GM19395 (cell line): ENCODE measurements around the gene GRAMD4.

Experiments used
- ATAC-seq: cut with Tn5 transposase; IDR thresholded peaks from one replicate; pipeline ENCODE4 v1.9.1; 2021; ENCODE audit warnings: mild to moderate bottlenecking, moderate library complexity; ENCODE audit not compliant: unreplicated experiment

The GRAMD4 gene

DNA sequence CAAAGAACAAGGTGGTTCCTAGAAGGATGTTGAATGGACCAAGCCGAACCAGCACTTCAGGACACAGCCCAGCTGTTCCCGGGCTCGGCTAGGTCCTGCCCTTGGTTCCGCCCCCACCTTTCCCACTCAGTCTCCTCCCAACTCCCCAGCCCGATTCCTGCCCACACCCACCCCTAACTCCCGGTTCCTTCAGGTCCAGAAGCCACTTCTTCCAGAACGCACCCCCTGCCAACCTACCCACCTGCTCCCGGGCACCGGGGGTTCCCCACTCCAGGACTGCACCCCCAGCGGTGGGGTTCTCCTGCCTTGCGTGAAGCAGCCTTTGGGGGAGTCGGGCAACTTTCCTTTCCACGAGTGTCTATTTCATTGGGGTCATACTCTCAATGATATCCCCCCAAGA lies 87.1 kb downstream of the GRAMD4 start:
- ATAC-seq = no peak

DNA sequence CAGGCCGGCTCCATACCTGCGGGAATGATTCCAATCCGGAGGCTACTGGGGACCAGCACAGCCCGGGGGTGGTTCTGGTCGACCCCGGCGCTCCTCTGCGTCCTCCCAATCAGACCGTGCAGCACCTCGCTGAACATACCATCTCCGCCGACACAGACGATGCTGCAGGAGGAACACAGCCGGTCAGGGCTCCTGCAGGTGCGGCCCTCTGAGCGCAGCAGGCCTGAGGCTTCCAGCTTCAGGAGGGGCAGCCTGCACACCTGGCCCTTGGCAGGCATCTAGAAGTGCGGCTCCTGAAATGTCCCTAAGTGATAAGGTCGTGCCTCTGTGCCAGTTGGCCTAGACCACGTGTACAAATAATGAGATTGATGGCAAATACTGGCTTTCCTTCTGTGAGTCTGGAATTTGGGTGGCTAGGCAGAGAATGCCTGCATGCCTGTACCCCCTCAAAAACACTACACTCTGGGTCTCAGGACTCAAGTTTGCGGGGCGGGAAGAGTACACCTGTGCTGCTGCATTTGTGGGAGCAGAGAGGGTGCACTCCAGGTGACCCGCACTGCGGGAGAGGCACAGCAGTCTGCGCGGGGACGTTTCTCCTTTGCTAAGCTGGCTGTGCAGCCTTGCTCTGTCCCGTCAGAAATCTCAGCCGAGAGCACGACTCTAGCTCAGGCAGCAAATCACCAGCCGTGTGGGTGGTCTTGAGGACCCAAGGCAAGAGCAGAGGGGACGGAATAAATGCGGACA lies 87.8 kb downstream of the GRAMD4 start:
- ATAC-seq = no peak

GRCh38 chr22:46708766-46709330 lies 88.7 kb downstream of the GRAMD4 start:
- ATAC-seq = no peak

DNA sequence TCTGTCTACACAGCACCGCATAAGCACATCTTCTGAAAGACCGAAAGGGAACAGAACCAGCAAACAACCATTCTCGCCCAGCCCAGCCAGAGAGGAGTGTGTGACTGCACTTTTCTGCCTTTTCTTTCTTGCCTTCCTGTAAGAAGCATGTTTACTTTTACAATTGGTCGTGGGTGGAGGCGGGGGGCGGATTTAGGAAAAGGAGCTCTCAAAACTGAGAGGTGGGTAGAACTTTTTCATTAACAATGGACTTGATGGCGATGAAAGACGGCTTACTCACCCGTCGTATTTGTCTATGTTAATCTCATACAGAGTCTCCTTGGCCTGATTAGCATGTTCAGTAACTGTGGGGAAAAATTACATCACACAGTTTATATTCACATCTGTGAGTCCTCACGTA lies 90.6 kb downstream of the GRAMD4 start:
- no peak for ATAC-seq

- ATAC-seq = no peak
Observed at GRCh38 chr22:46712288-46712687, 92.1 kb downstream of the GRAMD4 start.

GRCh38 chr22:46714550-46714949 lies 94.4 kb downstream of the GRAMD4 start:
- no peak for ATAC-seq

DNA sequence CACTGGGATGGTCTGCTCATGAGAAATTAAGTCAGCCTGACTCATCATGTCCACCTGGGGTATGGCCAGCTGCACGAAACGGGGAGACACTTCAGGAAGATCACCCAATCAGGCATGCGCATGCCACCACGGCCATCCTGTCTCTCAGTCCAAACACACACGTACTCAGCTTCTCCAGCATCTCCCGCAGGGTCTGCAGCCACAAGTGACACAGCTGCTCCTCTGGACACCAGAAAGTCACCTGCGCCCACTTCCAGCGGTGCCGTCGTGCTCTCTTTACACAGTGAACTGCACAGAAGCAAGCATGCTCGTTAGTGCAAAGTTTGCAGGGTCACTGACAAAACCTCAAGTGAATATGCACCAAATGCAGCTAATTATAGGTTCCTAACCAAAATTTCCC lies 99.7 kb downstream of the GRAMD4 start:
- ATAC-seq = no peak

DNA sequence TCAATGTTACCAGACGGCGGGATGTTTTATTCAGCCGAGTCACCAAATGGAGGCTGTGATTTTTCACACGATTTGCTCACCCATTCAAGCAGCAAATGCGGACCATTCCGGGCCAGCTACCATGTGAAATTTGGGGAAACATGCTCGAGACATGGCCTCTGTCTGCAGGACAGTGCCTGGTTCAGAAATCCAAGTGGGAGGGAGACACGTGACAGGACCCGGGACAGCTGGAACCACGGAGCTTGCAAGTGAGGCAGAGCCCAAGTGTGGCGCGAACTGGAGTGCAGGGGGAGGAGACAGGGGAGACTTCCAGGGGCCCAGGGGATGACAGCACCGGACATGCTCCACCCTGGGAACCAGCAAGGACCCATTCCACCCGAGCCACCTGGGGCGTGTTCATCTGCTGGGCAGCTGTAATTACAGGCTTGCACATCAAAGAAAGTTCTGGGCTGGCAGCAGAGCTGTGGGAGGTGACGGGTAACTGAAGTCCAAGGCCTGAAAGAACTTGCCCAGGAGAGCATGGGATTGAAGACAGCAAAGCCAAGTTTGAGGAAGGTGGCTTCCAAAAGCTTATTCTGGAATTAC lies 101.4 kb downstream of the GRAMD4 start:
- ATAC-seq = no peak

GRCh38 chr22:46723882-46724281 lies 103.7 kb downstream of the GRAMD4 start:
- no peak for ATAC-seq

GRCh38 chr22:46725096-46725495 lies 104.9 kb downstream of the GRAMD4 start:
- ATAC-seq = no peak

GRCh38 chr22:46726066-46726985 lies 106.1 kb downstream of the GRAMD4 start:
- no peak for ATAC-seq

GRCh38 chr22:46726986-46727317 lies 106.8 kb downstream of the GRAMD4 start:
- ATAC-seq = no peak

DNA sequence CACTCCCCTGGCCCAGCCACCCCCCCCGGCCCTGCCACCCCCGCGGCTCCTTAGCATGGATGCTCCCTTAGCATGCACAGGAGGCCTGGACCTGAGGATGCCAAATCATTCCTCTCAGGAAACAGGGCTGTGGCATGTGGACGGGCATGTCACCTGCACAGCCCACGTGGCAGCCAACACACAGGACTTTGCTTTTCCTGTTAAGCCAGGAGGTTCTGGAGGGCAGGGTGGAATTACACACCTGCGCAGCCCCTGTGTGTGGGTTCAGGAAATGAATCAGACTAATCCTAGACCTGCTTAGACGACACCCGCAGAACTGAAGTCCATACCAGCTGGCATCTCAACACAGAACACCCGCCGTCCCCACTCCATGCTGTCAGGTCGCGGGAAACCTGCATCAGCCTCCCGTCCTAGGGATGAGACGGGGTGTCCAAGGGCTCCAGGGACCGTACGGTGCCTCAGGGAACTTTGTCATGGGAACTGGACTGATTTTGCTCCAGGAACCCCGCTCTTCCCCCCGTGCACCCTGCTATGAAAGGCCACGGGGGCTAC lies 107.7 kb downstream of the GRAMD4 start:
- ATAC-seq = no peak

GRCh38 chr22:46728470-46728869 lies 108.3 kb downstream of the GRAMD4 start:
- ATAC-seq = no peak
